Body of pancreas (tissue), 4 donors: ENCODE measurements around the gene VTI1A.

Source experiments
- CTCF ChIP-seq, 7 experiments: fragments of 450-650 bp in 4 of 7; fragments of 200-600 bp in 3 of 7; sonication (generic) in 3 of 7; IDR thresholded peaks; one replicate each; pipeline ENCODE4 v1.5.1; 2016 to 2019; ENCODE audit warnings: antibody characterized with exemption in 7 of 7
- POLR2A ChIP-seq, 3 donors: fragments of 450-650 bp; IDR thresholded peaks; one replicate each; pipeline ENCODE4 v1.6.1; 2016; ENCODE audit warnings: antibody characterized with exemption in 3 of 3, mild to moderate bottlenecking in 2 of 3

GRCh38 chr10:112842832-112843360 is 395.9 kb downstream of the VTI1A start:
- no peak for TF ChIP-seq CTCF (IDR thresholded peaks at IDR 0.05)
- TF ChIP-seq POLR2A (IDR thresholded peaks at IDR 0.05): no peak
